Jurkat, Clone E6-1 (cell line): ENCODE measurements around the gene VPS52.

Experiments
- DNase-seq: peaks from one replicate; pipeline ENCODE4 v3.0.0-alpha.2; 2011; ENCODE audit warnings: low read depth, low spot score
- H3K4me3 ChIP-seq: 2 replicates; pipeline ENCODE4 v1.5.1; 2011; ENCODE audit warnings: mild to moderate bottlenecking, low read length, control low read depth, moderate library complexity

Gene VPS52

GRCh38 chr6:33203443-33204164 is 68.1 kb downstream of the VPS52 start:
- peak overlapping the region; percentile 85 for H3K4me3 ChIP-seq
- no peak for DNase-seq

- H3K4me3 ChIP-seq = no peak overlapping the region
- no peak for DNase-seq
Observed at GRCh38 chr6:33202799-33203198, 68.9 kb downstream of the VPS52 start.

GRCh38 chr6:33201935-33202334 is 69.7 kb downstream of the VPS52 start:
- H3K4me3 ChIP-seq = peak overlapping the region; percentile 100; the same call in 1 of the 2 replicates
- no peak for DNase-seq

GRCh38 chr6:33201147-33201545 is 70.5 kb downstream of the VPS52 start:
- DNase-seq = no peak

More at GRCh38 chr6:33201147-33201545, 70.5 kb downstream of the VPS52 start:
- H3K4me3 ChIP-seq = peak overlapping the region; percentile 100
